ENCODE measurements around the gene BCL11B. TPM values are rescaled to one million over a fixed set of nuclear protein-coding genes. Genes with fewer than 3 reads are reported as not detected.

Gene BCL11B
- total RNA-seq, 2 donors from 2014 or later, result 0.19 to 0.43 TPM

- no peaks in the 10 kb centered on the region for H3K4me1 ChIP-seq
- no peak overlapping the region for H3K4me3 ChIP-seq
- H3K27me3 ChIP-seq, result no peaks in the 10 kb centered on the region
- no peaks in the 10 kb centered on the region for H3K9me3 ChIP-seq
- TF ChIP-seq CTCF (IDR thresholded peaks at IDR 0.05), result no peak
- H3K27ac ChIP-seq, result no peak overlapping the region
- H3K36me3 ChIP-seq, result no peaks in the 10 kb centered on the region
- DNase-seq (ENCODE audit: low spot score), result no peak
These were observed 16.1 kb downstream of the BCL11B start for GRCh38 chr14:99255621-99256482.

GRCh38 chr14:99254328-99255009 lies 17.5 kb downstream of the BCL11B start:
- Histone ChIP-seq H3K27me3 (no peaks in the 10 kb centered on the region), H3K9me3 (no peaks in the 10 kb centered on the region), H3K4me1 (no peaks in the 10 kb centered on the region), H3K36me3 (no peaks in the 10 kb centered on the region), H3K27ac (no peak overlapping the region), H3K4me3 (no peak overlapping the region)
- no peak for DNase-seq (ENCODE audit: low spot score)
- no peak for TF ChIP-seq CTCF (IDR thresholded peaks at IDR 0.05)

GRCh38 chr14:99253890-99254289 lies 18.1 kb downstream of the BCL11B start:
- no peaks in the 10 kb centered on the region for H3K27me3 ChIP-seq
- no peak for TF ChIP-seq CTCF (IDR thresholded peaks at IDR 0.05)

GRCh38 chr14:99252940-99253868 lies 18.8 kb downstream of the BCL11B start:
- H3K4me1 ChIP-seq, result no peaks in the 10 kb centered on the region
- H3K36me3 ChIP-seq, result no peaks in the 10 kb centered on the region
- no peak overlapping the region for H3K27ac ChIP-seq
- no peak for TF ChIP-seq CTCF (IDR thresholded peaks at IDR 0.05)
- no peaks in the 10 kb centered on the region for H3K27me3 ChIP-seq
- DNase-seq (ENCODE audit: low spot score), result no peak
- no peak overlapping the region for H3K4me3 ChIP-seq
- no peaks in the 10 kb centered on the region for H3K9me3 ChIP-seq

More at GRCh38 chr14:99253890-99254289, 18.1 kb downstream of the BCL11B start:
- DNase-seq (ENCODE audit: low spot score), result no peak
- no peak overlapping the region for H3K27ac ChIP-seq
- H3K9me3 ChIP-seq, result no peaks in the 10 kb centered on the region
- no peaks in the 10 kb centered on the region for H3K4me1 ChIP-seq
- no peak overlapping the region for H3K4me3 ChIP-seq
- H3K36me3 ChIP-seq, result no peaks in the 10 kb centered on the region

- DNase-seq (ENCODE audit: low spot score), result no peak
- Histone ChIP-seq H3K27me3 (peaks cover 0 to 4% of the 10 kb centered on the region in 2 donors), H3K4me1 (no peaks in the 10 kb centered on the region), H3K9me3 (no peaks in the 10 kb centered on the region), H3K27ac (no peak overlapping the region), H3K36me3 (no peaks in the 10 kb centered on the region), H3K4me3 (no peak overlapping the region)
- TF ChIP-seq CTCF (IDR thresholded peaks at IDR 0.05), result no peak
These were observed 19.5 kb downstream of the BCL11B start for GRCh38 chr14:99252443-99252939.

Data from right atrium auricular region (tissue), 2 donors.